Mesendoderm (in vitro differentiated cells): ENCODE measurements around the gene CNOT1.

ENCODE experiments used
- DNase-seq: peaks from one replicate; pipeline ENCODE4 v3.0.0; 2013
- H2AK5ac ChIP-seq: 2 replicates; pipeline ENCODE4 v1.6.1; 2013; ENCODE audit warnings: low read length, inconsistent platforms
- H2BK120ac ChIP-seq: 2 replicates; pipeline ENCODE4 v1.6.1; 2013; ENCODE audit warnings: low read depth, mild to moderate bottlenecking, low read length, moderate library complexity, mixed read lengths
- H2BK15ac ChIP-seq: replicated peaks from 2 replicates; pipeline ENCODE4 v1.6.1; 2013; ENCODE audit warnings: low read depth, mild to moderate bottlenecking, moderate library complexity
- H2BK5ac ChIP-seq: 2 replicates; pipeline ENCODE4 v1.6.1; 2013; ENCODE audit warnings: low read length, inconsistent platforms
- H3K18ac ChIP-seq: 2 replicates; pipeline ENCODE4 v1.6.1; 2013; ENCODE audit warnings: mild to moderate bottlenecking, low read length, mixed read lengths
- H3K23ac ChIP-seq: one replicate; pipeline ENCODE4 v1.6.1; 2013; ENCODE audit warnings: low read length
- H3K27ac ChIP-seq: 2 replicates; pipeline ENCODE4 v1.5.1; 2013; ENCODE audit warnings: low read depth, mild to moderate bottlenecking, inconsistent platforms, low read length, moderate library complexity
- H3K27me3 ChIP-seq: 2 replicates; pipeline ENCODE4 v1.6.1; 2013; ENCODE audit warnings: low read length, control low read depth, mild to moderate bottlenecking, inconsistent platforms; ENCODE audit not compliant: insufficient read depth, poor library complexity
- H3K36me3 ChIP-seq: 2 replicates; pipeline ENCODE4 v1.6.1; 2013; ENCODE audit warnings: low read length, inconsistent platforms; ENCODE audit not compliant: control insufficient read depth, insufficient read depth
- H3K4ac ChIP-seq: one replicate; pipeline ENCODE4 v1.6.1; 2013; ENCODE audit warnings: low read depth, mild to moderate bottlenecking, low read length, moderate library complexity
- H3K4me1 ChIP-seq: 2 replicates; pipeline ENCODE4 v1.6.1; 2013; ENCODE audit warnings: low read depth, low read length, inconsistent platforms; ENCODE audit not compliant: control insufficient read depth
- H3K4me2 ChIP-seq: 2 replicates; pipeline ENCODE4 v1.6.1; 2013; ENCODE audit warnings: low read length
- H3K4me3 ChIP-seq: 2 replicates; pipeline ENCODE4 v1.5.1; 2013; ENCODE audit warnings: mild to moderate bottlenecking, low read length
- H3K56ac ChIP-seq: one replicate; pipeline ENCODE4 v1.6.1; 2013; ENCODE audit warnings: low read length
- H3K79me1 ChIP-seq: 2 replicates; pipeline ENCODE4 v1.6.1; 2013; ENCODE audit warnings: low read length, inconsistent platforms
- H3K79me2 ChIP-seq: 2 replicates; pipeline ENCODE4 v1.6.1; 2013; ENCODE audit warnings: mild to moderate bottlenecking, low read length; ENCODE audit not compliant: control insufficient read depth, insufficient read depth
- H3K9ac ChIP-seq: 2 replicates; pipeline ENCODE4 v1.6.1; 2013; ENCODE audit warnings: low read length, inconsistent platforms
- H4K5ac ChIP-seq: one replicate; pipeline ENCODE4 v1.6.1; 2013; ENCODE audit warnings: low read length
- H4K8ac ChIP-seq: one replicate; pipeline ENCODE4 v1.6.1; 2013; ENCODE audit warnings: low read depth, mild to moderate bottlenecking, control low read depth, low read length, moderate library complexity
- WGBS: extraction: QIAGEN DNeasy Blood & Tissue Kit; methylation state at CpG from one replicate; pipeline ENCODE4 v1.1.7; 2013; ENCODE audit warnings: low lambda C conversion rate, missing lambda C conversion rate; ENCODE audit not compliant: insufficient coverage; ENCODE audit errors: extremely low coverage; 5-methylcytosine and 5-hydroxymethylcytosine counted together

Gene CNOT1

DNA sequence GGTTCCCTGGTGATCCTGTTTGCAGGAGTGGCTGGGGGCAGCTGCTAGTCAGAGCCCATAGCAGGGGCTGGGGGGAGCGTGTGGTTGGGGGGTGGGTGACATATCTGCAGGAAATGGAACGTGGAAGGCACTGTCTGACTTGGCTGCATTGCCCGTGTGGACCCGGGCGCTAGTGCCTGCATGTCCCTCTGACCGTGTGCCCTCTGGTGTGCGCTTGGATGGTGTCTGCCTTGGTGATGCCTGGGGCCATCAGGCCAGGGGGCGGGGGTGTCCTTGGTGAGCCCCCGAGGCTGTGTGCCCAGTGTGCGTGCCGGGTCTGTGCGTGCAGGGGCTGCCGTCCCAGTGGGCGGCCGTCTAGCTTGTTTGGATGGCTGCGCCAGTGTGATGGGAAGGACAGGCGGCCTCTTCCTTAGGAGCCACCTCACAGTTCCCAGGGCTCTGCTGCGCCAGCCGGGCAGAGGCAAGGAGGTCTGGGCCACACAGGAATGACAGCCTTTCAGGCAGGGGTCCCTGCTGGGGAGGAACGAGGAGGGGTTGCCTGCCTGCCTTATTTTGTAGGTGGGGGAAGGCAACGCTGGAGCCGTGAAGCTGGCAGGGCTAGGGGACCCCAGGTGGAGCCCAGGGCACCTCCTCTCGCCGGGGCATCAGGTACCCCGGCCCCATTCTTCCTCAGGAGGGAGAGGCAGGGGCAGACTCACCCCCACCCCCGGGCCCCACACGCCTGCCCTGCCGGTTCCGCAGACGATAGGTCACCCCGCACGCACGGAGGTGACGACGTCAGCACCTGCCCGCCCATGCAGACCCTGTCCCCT lies 129.0 kb downstream of the CNOT1 start:
- H3K79me1 ChIP-seq, result no peaks in the 10 kb centered on the region
- peak; percentile 52 for DNase-seq
- H3K56ac ChIP-seq, result peak overlapping the region; percentile 79
- no peak overlapping the region for H2BK15ac ChIP-seq
- no peak overlapping the region for H4K5ac ChIP-seq
- no peaks in the 10 kb centered on the region for H3K4me1 ChIP-seq
- peak overlapping the region; percentile 85 for H3K4me2 ChIP-seq
- H3K23ac ChIP-seq, result no peak overlapping the region
- H3K4ac ChIP-seq, result no peak overlapping the region
- H3K27ac ChIP-seq, result no peak overlapping the region
- no CpG with 5 or more reads among the region's 36 CpGs for WGBS
- no peaks in the 10 kb centered on the region for H3K36me3 ChIP-seq
- peak overlapping the region; percentile 51 for H3K4me3 ChIP-seq
- H3K18ac ChIP-seq, result no peak overlapping the region
- no peak overlapping the region for H2BK120ac ChIP-seq
- no peaks in the 10 kb centered on the region for H3K79me2 ChIP-seq
- H3K9ac ChIP-seq, result peak overlapping the region; percentile 74
- H2AK5ac ChIP-seq, result no peak overlapping the region
- H4K8ac ChIP-seq, result no peak overlapping the region
- H2BK5ac ChIP-seq, result no peak overlapping the region
- H3K27me3 ChIP-seq, result no peaks in the 10 kb centered on the region

DNA sequence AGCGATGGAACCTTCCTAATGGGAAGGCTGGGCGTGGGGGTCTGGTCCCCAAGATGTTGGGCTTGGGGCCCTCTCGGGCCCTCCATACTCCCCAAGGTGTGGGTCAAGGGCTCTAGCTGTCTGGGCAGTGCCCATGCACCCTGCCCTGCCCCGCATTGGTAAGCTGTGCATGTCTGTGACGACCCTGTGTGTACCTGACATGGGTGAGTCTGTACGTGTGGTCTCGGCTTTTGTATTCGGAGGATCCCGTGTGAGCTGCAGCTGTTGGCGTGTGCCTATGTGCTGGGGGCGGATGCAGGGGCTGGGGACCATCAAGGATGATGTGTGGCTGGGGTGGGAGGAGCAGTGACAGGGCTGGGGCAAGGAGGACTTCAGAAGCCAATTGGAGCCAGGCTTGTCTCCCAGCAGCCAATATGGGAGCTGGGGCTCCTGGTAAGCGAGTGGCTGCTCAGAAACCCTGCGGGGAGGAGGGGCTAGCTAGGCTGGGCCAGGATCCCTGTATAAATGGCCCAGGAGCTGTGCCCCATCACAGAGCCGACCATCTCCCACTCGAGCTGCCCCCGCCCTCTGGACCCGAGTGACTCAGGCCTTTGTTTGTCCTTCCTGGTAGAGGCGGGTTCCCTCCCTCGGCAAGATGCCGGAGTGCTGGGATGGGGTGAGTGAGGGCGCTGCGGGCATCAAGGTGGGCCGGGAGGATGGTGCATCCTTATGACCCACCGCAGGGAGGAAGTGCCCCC lies 129.8 kb downstream of the CNOT1 start, which contains the start of gene NDRG4:
Gene NDRG4 (plus strand): TSS at position 529 of the 737 bp plus-strand sequence. CDS start 106 bp downstream, at position 635.
- Histone ChIP-seq H3K9ac (peak within 1 kb of the TSS; percentile 74), H4K8ac (no peak within 1 kb of the TSS), H3K4ac (no peak within 1 kb of the TSS), H3K79me1 (no peaks in the 10 kb centered on the region), H3K27ac (no peak within 1 kb of the TSS), H3K79me2 (no peaks in the 10 kb centered on the region), H4K5ac (no peak within 1 kb of the TSS), H3K4me3 (peak within 1 kb of the TSS; percentile 6), H2AK5ac (no peak within 1 kb of the TSS), H2BK5ac (no peak within 1 kb of the TSS), H3K4me1 (no peaks in the 10 kb centered on the region), H3K56ac (peak within 1 kb of the TSS; percentile 79), H3K36me3 (no peaks in the 10 kb centered on the region), H3K23ac (no peak within 1 kb of the TSS), H3K27me3 (no peaks in the 10 kb centered on the region), H2BK120ac (no peak within 1 kb of the TSS), H2BK15ac (no peak within 1 kb of the TSS), H3K18ac (no peak within 1 kb of the TSS), H3K4me2 (peak within 1 kb of the TSS; percentile 88)
- no CpG with 5 or more reads among the region's 24 CpGs for WGBS
- peak; percentile 96 for DNase-seq

DNA sequence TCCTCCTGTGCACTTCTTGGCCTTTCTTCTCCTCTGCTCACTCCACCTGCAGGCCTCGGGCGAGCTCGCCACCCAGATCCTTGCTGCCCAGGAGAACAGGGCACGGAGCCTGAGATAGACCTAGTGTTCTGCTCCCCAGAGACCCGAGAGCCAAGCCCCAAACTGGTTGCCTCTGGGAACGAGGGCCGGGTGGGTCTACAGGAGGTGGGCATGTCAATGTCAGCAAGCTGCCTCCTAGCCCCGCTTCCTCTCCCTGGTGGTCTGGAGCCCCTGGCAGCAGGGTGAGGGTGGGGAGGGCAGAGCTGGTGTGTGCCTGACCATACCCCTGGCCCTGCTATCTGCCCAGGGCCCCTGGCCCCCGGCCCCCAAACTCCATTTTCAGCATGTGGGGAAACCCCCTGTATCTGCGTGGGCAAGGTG lies 130.5 kb downstream of the CNOT1 start:
- H3K4me3 ChIP-seq, result no peak overlapping the region
- H3K27me3 ChIP-seq, result no peaks in the 10 kb centered on the region
- no peak overlapping the region for H4K5ac ChIP-seq

DNA sequence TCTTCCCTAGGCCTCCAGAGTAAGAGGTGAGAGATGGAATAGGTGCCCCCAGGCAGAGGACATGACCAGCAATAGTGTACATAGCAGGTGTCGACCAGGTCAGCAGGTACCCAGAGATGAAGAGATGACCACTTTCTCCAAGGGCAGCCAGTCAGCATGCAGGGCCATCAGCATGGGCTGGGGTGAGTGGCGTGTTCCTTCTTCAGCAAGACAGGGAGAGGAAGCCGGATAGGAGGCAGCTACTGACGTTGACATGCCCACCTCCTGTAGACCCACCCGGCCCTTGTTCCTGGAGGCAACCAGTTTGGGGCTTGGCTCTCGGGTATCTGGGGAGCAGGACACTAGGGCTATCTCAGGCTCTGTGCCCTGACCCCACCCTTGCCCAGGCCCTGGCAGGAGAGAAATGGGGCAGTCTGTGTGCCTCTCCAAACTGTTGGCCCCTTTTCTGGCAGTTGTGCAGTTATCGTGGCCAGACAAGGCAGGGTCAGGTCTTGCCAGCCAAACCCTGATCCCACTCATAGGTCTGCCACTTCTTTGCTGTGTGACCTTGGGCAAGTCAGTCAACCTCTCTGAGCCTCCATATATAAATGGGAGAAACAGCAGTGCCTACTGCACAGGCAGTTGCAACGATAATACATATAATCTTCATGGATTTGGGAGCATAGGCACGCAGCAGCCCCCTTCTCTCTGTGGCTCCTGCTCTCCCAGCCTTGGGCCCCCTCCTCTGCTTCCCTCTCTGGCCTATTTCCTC lies 131.1 kb downstream of the CNOT1 start:
- no peak overlapping the region for H2AK5ac ChIP-seq
- H3K23ac ChIP-seq, result no peak overlapping the region
- H2BK5ac ChIP-seq, result no peak overlapping the region
- H3K18ac ChIP-seq, result no peak overlapping the region
- H3K9ac ChIP-seq, result no peak overlapping the region
- H3K36me3 ChIP-seq, result no peaks in the 10 kb centered on the region
- no peak overlapping the region for H2BK15ac ChIP-seq
- H3K4me2 ChIP-seq, result no peak overlapping the region
- H2BK120ac ChIP-seq, result no peak overlapping the region
- no peak overlapping the region for H4K8ac ChIP-seq
- no peak overlapping the region for H3K27ac ChIP-seq
- H4K5ac ChIP-seq, result no peak overlapping the region
- DNase-seq, result no peak
- H3K4me3 ChIP-seq, result no peak overlapping the region
- H3K27me3 ChIP-seq, result no peaks in the 10 kb centered on the region
- H3K79me2 ChIP-seq, result no peaks in the 10 kb centered on the region
- no peaks in the 10 kb centered on the region for H3K4me1 ChIP-seq
- WGBS, result no CpG with 5 or more reads among the region's 9 CpGs
- H3K4ac ChIP-seq, result no peak overlapping the region
- H3K56ac ChIP-seq, result no peak overlapping the region
- no peaks in the 10 kb centered on the region for H3K79me1 ChIP-seq

More for the DNA sequence above, 130.5 kb downstream of the CNOT1 start:
- Histone ChIP-seq H3K18ac (no peak overlapping the region), H2AK5ac (no peak overlapping the region), H4K8ac (no peak overlapping the region), H3K27ac (no peak overlapping the region), H3K9ac (no peak overlapping the region), H3K4me1 (no peaks in the 10 kb centered on the region), H3K36me3 (no peaks in the 10 kb centered on the region), H3K4me2 (no peak overlapping the region), H3K23ac (no peak overlapping the region), H2BK15ac (no peak overlapping the region), H2BK120ac (no peak overlapping the region), H3K79me2 (no peaks in the 10 kb centered on the region), H3K56ac (no peak overlapping the region), H3K4ac (no peak overlapping the region), H3K79me1 (no peaks in the 10 kb centered on the region), H2BK5ac (no peak overlapping the region)
- WGBS, result no CpG with 5 or more reads among the region's 10 CpGs
- no peak for DNase-seq

DNA sequence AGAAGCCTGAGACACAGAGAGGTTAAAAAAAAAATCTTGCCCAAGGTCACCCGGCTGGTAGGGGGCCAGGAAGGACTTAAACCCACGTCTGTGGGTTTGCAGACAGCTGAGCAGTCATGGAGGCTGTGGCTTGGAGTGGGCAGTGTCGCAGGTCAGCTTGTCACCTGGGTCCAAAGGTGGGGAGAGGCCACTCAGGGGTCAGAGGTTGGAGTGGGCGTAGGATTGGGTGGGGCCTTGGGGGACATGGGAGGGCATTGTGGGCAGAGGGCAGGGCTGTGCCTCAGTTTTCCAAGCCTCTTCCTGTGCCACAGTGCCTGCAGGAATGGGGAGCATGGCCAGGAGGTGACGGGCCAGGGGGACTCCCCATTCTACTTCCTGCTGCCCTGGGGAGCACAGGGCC lies 131.7 kb downstream of the CNOT1 start:
- no peak overlapping the region for H3K4me2 ChIP-seq
- H2BK120ac ChIP-seq, result no peak overlapping the region
- no peak overlapping the region for H2BK5ac ChIP-seq
- no peak overlapping the region for H3K4me3 ChIP-seq
- H3K56ac ChIP-seq, result no peak overlapping the region
- no peak overlapping the region for H2AK5ac ChIP-seq
- no peak overlapping the region for H3K23ac ChIP-seq
- no peak overlapping the region for H3K27ac ChIP-seq
- no peak overlapping the region for H3K18ac ChIP-seq
- H3K9ac ChIP-seq, result no peak overlapping the region
- no peaks in the 10 kb centered on the region for H3K27me3 ChIP-seq
- H4K5ac ChIP-seq, result no peak overlapping the region
- no peak overlapping the region for H3K4ac ChIP-seq
- no peak for DNase-seq
- no peaks in the 10 kb centered on the region for H3K36me3 ChIP-seq
- no peaks in the 10 kb centered on the region for H3K79me2 ChIP-seq
- no peaks in the 10 kb centered on the region for H3K4me1 ChIP-seq
- WGBS, result no CpG with 5 or more reads among the region's 5 CpGs
- no peak overlapping the region for H4K8ac ChIP-seq
- no peak overlapping the region for H2BK15ac ChIP-seq
- H3K79me1 ChIP-seq, result no peaks in the 10 kb centered on the region
